ENCODE measurements around the gene SUGP2.

Gene SUGP2

GRCh38 chr19:19053508-19054314, 20.4 kb upstream of the SUGP2 start:
- H3K9me3 ChIP-seq (ENCODE audit: control insufficient read depth, insufficient read depth, low read length) = no peaks in the 10 kb centered on the region
- peaks cover 24% of the 10 kb centered on the region for H3K36me3 ChIP-seq (ENCODE audit: insufficient read depth, low read length)
- no peak overlapping the region for H3K9ac ChIP-seq (ENCODE audit: low read depth, low read length)
- no peaks in the 10 kb centered on the region for H3K4me1 ChIP-seq (ENCODE audit: insufficient read depth, low read length)

- no peak overlapping the region for H3K9ac ChIP-seq (ENCODE audit: low read depth, low read length)
- H3K36me3 ChIP-seq (ENCODE audit: insufficient read depth, low read length) = peaks cover 24% of the 10 kb centered on the region
- H3K4me1 ChIP-seq (ENCODE audit: insufficient read depth, low read length) = no peaks in the 10 kb centered on the region
- no peaks in the 10 kb centered on the region for H3K9me3 ChIP-seq (ENCODE audit: control insufficient read depth, insufficient read depth, low read length)
These were observed 19.6 kb upstream of the SUGP2 start for GRCh38 chr19:19052921-19053320.

GRCh38 chr19:19051478-19052213, 18.3 kb upstream of the SUGP2 start:
- H3K9ac ChIP-seq (ENCODE audit: low read depth, low read length) = no peak overlapping the region
- no peaks in the 10 kb centered on the region for H3K9me3 ChIP-seq (ENCODE audit: control insufficient read depth, insufficient read depth, low read length)
- H3K36me3 ChIP-seq (ENCODE audit: insufficient read depth, low read length) = peaks cover 18% of the 10 kb centered on the region
- no peaks in the 10 kb centered on the region for H3K4me1 ChIP-seq (ENCODE audit: insufficient read depth, low read length)

GRCh38 chr19:19050731-19051130, 17.4 kb upstream of the SUGP2 start:
- Histone ChIP-seq H3K36me3 (ENCODE audit: insufficient read depth, low read length) (peaks cover 18% of the 10 kb centered on the region), H3K9me3 (ENCODE audit: control insufficient read depth, insufficient read depth, low read length) (no peaks in the 10 kb centered on the region), H3K9ac (ENCODE audit: low read depth, low read length) (no peak overlapping the region), H3K4me1 (ENCODE audit: insufficient read depth, low read length) (no peaks in the 10 kb centered on the region)

- Histone ChIP-seq H3K36me3 (ENCODE audit: insufficient read depth, low read length) (peaks cover 15% of the 10 kb centered on the region), H3K4me1 (ENCODE audit: insufficient read depth, low read length) (no peaks in the 10 kb centered on the region), H3K9ac (ENCODE audit: low read depth, low read length) (no peak overlapping the region), H3K9me3 (ENCODE audit: control insufficient read depth, insufficient read depth, low read length) (no peaks in the 10 kb centered on the region)
These were observed 16.8 kb upstream of the SUGP2 start for GRCh38 chr19:19050104-19050503.

- Histone ChIP-seq H3K36me3 (ENCODE audit: insufficient read depth, low read length) (peaks cover 12% of the 10 kb centered on the region), H3K9ac (ENCODE audit: low read depth, low read length) (no peak overlapping the region), H3K4me1 (ENCODE audit: insufficient read depth, low read length) (no peaks in the 10 kb centered on the region), H3K9me3 (ENCODE audit: control insufficient read depth, insufficient read depth, low read length) (no peaks in the 10 kb centered on the region)
These were observed 16.1 kb upstream of the SUGP2 start for GRCh38 chr19:19049406-19049805.

GRCh38 chr19:19043881-19044280, 10.6 kb upstream of the SUGP2 start:
- peaks cover 4% of the 10 kb centered on the region; the same call in 1 of the 2 replicates for H3K36me3 ChIP-seq (ENCODE audit: insufficient read depth, low read length)
- no peaks in the 10 kb centered on the region for H3K4me1 ChIP-seq (ENCODE audit: insufficient read depth, low read length)
- no peaks in the 10 kb centered on the region for H3K9me3 ChIP-seq (ENCODE audit: control insufficient read depth, insufficient read depth, low read length)
- H3K9ac ChIP-seq (ENCODE audit: low read depth, low read length) = no peak overlapping the region

GRCh38 chr19:19043481-19043880, 10.2 kb upstream of the SUGP2 start:
- H3K9me3 ChIP-seq (ENCODE audit: control insufficient read depth, insufficient read depth, low read length) = no peaks in the 10 kb centered on the region
- H3K4me1 ChIP-seq (ENCODE audit: insufficient read depth, low read length) = no peaks in the 10 kb centered on the region
- peaks cover 4% of the 10 kb centered on the region; the same call in 1 of the 2 replicates for H3K36me3 ChIP-seq (ENCODE audit: insufficient read depth, low read length)
- H3K9ac ChIP-seq (ENCODE audit: low read depth, low read length) = no peak overlapping the region

- peaks cover 2% of the 10 kb centered on the region; the same call in 1 of the 2 replicates for H3K9me3 ChIP-seq (ENCODE audit: control insufficient read depth, insufficient read depth, low read length)
- peaks cover 5% of the 10 kb centered on the region; the same call in 1 of the 2 replicates for H3K36me3 ChIP-seq (ENCODE audit: insufficient read depth, low read length)
These were observed 9.5 kb upstream of the SUGP2 start for GRCh38 chr19:19042732-19043280.

GRCh38 chr19:19040417-19040816, 7.1 kb upstream of the SUGP2 start:
- peaks cover 7% of the 10 kb centered on the region; the same call in 1 of the 2 replicates for H3K36me3 ChIP-seq (ENCODE audit: insufficient read depth, low read length)
- H3K9me3 ChIP-seq (ENCODE audit: control insufficient read depth, insufficient read depth, low read length) = peaks cover 11% of the 10 kb centered on the region; the same call in 1 of the 2 replicates
- no peak overlapping the region for H3K9ac ChIP-seq (ENCODE audit: low read depth, low read length)
- H3K4me1 ChIP-seq (ENCODE audit: insufficient read depth, low read length) = no peaks in the 10 kb centered on the region

More at GRCh38 chr19:19042732-19043280, 9.5 kb upstream of the SUGP2 start:
- no peak overlapping the region for H3K9ac ChIP-seq (ENCODE audit: low read depth, low read length)
- no peaks in the 10 kb centered on the region for H3K4me1 ChIP-seq (ENCODE audit: insufficient read depth, low read length)

- Histone ChIP-seq H3K36me3 (ENCODE audit: insufficient read depth, low read length) (peaks cover 7% of the 10 kb centered on the region; the same call in 1 of the 2 replicates), H3K4me1 (ENCODE audit: insufficient read depth, low read length) (no peaks in the 10 kb centered on the region), H3K9me3 (ENCODE audit: control insufficient read depth, insufficient read depth, low read length) (peaks cover 11% of the 10 kb centered on the region; the same call in 1 of the 2 replicates), H3K9ac (ENCODE audit: low read depth, low read length) (no peak overlapping the region)
These were observed 6.6 kb upstream of the SUGP2 start for GRCh38 chr19:19039901-19040300.

GRCh38 chr19:19034204-19034624, 897 bp upstream of the SUGP2 start:
- H3K9ac ChIP-seq (ENCODE audit: low read depth, low read length) = peak overlapping the region; percentile 89
- H3K9me3 ChIP-seq (ENCODE audit: control insufficient read depth, insufficient read depth, low read length) = peaks cover 11% of the 10 kb centered on the region; the same call in 1 of the 2 replicates
- peaks cover 12% of the 10 kb centered on the region for H3K36me3 ChIP-seq (ENCODE audit: insufficient read depth, low read length)

GRCh38 chr19:19033176-19033425, 216 bp downstream of the SUGP2 start:
- Histone ChIP-seq H3K4me1 (ENCODE audit: insufficient read depth, low read length) (no peaks in the 10 kb centered on the region; the same call in 1 of the 2 replicates), H3K9ac (ENCODE audit: low read depth, low read length) (peak overlapping the region; percentile 89), H3K36me3 (ENCODE audit: insufficient read depth, low read length) (peaks cover 14% of the 10 kb centered on the region), H3K9me3 (ENCODE audit: control insufficient read depth, insufficient read depth, low read length) (peaks cover 11% of the 10 kb centered on the region; the same call in 1 of the 2 replicates)

More at GRCh38 chr19:19034204-19034624, 897 bp upstream of the SUGP2 start:
- no peaks in the 10 kb centered on the region; the same call in 1 of the 2 replicates for H3K4me1 ChIP-seq (ENCODE audit: insufficient read depth, low read length)

GRCh38 chr19:19032420-19033175, 719 bp downstream of the SUGP2 start:
- H3K9ac ChIP-seq (ENCODE audit: low read depth, low read length) = peak overlapping the region; percentile 89
- peaks cover 6% of the 10 kb centered on the region; the same call in 1 of the 2 replicates for H3K9me3 ChIP-seq (ENCODE audit: control insufficient read depth, insufficient read depth, low read length)
- peaks cover 12% of the 10 kb centered on the region for H3K36me3 ChIP-seq (ENCODE audit: insufficient read depth, low read length)
- no peaks in the 10 kb centered on the region; the same call in 1 of the 2 replicates for H3K4me1 ChIP-seq (ENCODE audit: insufficient read depth, low read length)

Data from ES-I3 (cell line).